Ascending aorta (tissue), 2 donors: ENCODE data around the gene SLC43A1. TPM values are rescaled to one million over a fixed set of nuclear protein-coding genes. Genes with fewer than 3 reads are reported as not detected.

ENCODE experiments used
- DNase-seq, 2 donors: peaks; one replicate each; pipeline ENCODE4 v3.0.0-alpha.2; 2019; ENCODE audit warnings: low spot score in 2 of 2
- H3K27ac ChIP-seq, 2 donors: fragments of 200-600 bp; sonication (generic); one replicate each; pipeline ENCODE4 v1.5.1; 2016 to 2017; ENCODE audit warnings: mild to moderate bottlenecking in 1 of 2
- H3K27me3 ChIP-seq: fragments of 200-600 bp; sonication (generic); one replicate; pipeline ENCODE4 v1.5.1; 2017
- H3K36me3 ChIP-seq, 2 donors: fragments of 200-600 bp; sonication (generic); one replicate each; pipeline ENCODE4 v1.5.1; 2016
- H3K4me1 ChIP-seq, 2 donors: fragments of 200-600 bp; sonication (generic); one replicate each; pipeline ENCODE4 v1.5.1; 2016 to 2017; ENCODE audit warnings: mild to moderate bottlenecking in 1 of 2
- H3K4me3 ChIP-seq, 2 donors: fragments of 200-600 bp; sonication (generic); one replicate each; pipeline ENCODE4 v1.5.1; 2016 to 2017; ENCODE audit warnings: mild to moderate bottlenecking in 1 of 2
- H3K9me3 ChIP-seq, 2 donors: fragments of 200-600 bp; sonication (generic); one replicate each; pipeline ENCODE4 v1.5.1; 2016
- intact Hi-C: fragments of 100-400 bp; cut with DNase I; formaldehyde crosslinking; loops from one replicate; pipeline ENCODE4 v1.15.1; 2023
- total RNA-seq: library from RNA; depleted of rRNA; stranded (reverse); fragments of >200 nt; gene quantifications from one replicate; pipeline ENCODE4 v1.1.0, GENCODE V29; 2016
- TF ChIP-seq, protein P1 (sequence below), 3 experiments: fragments of 200-600 bp in 2 of 3; fragments of 450-650 bp in 1 of 3; sonication (generic) in 2 of 3; IDR thresholded peaks; one replicate each; pipeline ENCODE4 v1.5.1; 2016 to 2019; ENCODE audit warnings: antibody characterized with exemption in 3 of 3, mild to moderate bottlenecking in 1 of 3, moderate library complexity in 1 of 3

The SLC43A1 gene
- total RNA-seq, 1 donor from 2014 or later: 18.4 TPM

DNA sequence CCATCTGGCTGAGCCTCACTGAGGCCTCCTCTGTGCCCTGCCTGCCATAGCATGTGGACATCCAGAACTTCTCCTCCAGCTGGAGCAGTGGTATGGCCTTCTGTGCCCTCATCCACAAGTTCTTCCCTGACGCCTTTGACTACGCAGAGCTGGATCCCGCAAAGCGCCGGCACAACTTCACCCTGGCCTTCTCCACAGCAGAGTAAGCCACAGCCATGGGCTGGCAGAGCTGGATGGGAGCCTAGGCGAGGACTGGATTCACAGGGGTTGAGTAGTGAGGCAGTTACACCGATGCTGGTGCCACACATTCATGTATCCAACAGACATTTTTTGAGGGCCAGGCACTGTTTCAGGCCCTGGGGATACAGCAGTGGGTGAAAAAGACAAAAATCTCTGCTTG lies 30.9 kb upstream of the SLC43A1 start:
- H3K4me3 ChIP-seq: no peak overlapping the region
- no peaks in the 10 kb centered on the region for H3K9me3 ChIP-seq
- TF ChIP-seq, protein P1, sequence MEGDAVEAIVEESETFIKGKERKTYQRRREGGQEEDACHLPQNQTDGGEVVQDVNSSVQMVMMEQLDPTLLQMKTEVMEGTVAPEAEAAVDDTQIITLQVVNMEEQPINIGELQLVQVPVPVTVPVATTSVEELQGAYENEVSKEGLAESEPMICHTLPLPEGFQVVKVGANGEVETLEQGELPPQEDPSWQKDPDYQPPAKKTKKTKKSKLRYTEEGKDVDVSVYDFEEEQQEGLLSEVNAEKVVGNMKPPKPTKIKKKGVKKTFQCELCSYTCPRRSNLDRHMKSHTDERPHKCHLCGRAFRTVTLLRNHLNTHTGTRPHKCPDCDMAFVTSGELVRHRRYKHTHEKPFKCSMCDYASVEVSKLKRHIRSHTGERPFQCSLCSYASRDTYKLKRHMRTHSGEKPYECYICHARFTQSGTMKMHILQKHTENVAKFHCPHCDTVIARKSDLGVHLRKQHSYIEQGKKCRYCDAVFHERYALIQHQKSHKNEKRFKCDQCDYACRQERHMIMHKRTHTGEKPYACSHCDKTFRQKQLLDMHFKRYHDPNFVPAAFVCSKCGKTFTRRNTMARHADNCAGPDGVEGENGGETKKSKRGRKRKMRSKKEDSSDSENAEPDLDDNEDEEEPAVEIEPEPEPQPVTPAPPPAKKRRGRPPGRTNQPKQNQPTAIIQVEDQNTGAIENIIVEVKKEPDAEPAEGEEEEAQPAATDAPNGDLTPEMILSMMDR (IDR thresholded peaks at IDR 0.05): no peak
- H3K27me3 ChIP-seq: no peaks in the 10 kb centered on the region
- intact Hi-C loops: no loop called here
- peaks cover 23 to 28% of the 10 kb centered on the region in 2 donors for H3K36me3 ChIP-seq
- H3K4me1 ChIP-seq: no peaks in the 10 kb centered on the region
- no peak for DNase-seq
- no peak overlapping the region for H3K27ac ChIP-seq

DNA sequence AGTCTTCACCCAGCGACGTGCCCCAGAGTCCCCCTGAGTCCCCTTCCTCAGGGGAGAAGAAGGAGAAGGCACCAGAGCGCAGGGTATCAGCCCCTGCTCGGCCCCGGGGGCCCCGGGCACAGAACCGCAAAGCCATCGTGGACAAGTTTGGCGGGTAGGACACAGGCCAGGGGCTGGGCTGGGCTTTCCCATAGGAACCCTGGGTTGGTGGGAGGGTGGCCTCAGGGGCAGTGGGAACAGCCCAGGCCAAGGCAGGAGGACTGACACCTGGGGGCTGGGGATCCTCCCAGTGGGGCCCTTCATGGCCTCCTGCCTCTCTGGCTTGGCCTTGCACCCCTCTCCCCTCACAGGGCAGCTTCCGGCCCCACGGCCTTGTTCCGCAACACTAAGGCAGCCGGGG lies 30.4 kb upstream of the SLC43A1 start:
- no peak for DNase-seq
- Histone ChIP-seq H3K9me3 (no peaks in the 10 kb centered on the region), H3K4me3 (no peak overlapping the region), H3K4me1 (no peaks in the 10 kb centered on the region), H3K36me3 (peaks cover 17 to 23% of the 10 kb centered on the region in 2 donors), H3K27ac (no peak overlapping the region), H3K27me3 (no peaks in the 10 kb centered on the region)
- TF ChIP-seq, protein P1 (IDR thresholded peaks at IDR 0.05): no peak
- intact Hi-C loops: no loop called here

DNA sequence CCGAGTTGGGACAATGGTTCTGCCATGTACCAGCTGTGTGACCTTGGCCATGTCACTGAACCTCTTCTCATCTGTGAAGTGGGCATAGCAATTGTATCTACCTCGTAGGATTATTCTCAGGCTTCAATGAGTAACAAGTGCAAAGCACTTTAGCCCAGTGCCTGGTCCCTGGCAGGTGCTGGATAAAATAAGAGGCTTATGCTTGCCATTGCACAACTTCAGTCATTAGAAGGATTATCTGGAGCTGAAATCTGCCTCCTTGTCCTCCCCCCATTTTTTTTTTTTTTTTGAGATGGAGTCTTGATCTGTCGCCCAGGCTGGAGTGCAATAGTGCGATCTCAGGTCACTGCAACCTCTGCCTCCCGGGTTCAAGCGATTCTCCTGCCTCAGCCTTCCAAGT lies 29.1 kb upstream of the SLC43A1 start:
- intact Hi-C loops: no loop called here
- H3K27me3 ChIP-seq: no peaks in the 10 kb centered on the region
- H3K36me3 ChIP-seq: peaks cover 6 to 10% of the 10 kb centered on the region in 2 donors
- H3K9me3 ChIP-seq: no peaks in the 10 kb centered on the region
- TF ChIP-seq, protein P1 (IDR thresholded peaks at IDR 0.05): no peak
- no peak overlapping the region for H3K27ac ChIP-seq
- no peak overlapping the region for H3K4me3 ChIP-seq
- DNase-seq: no peak
- no peaks in the 10 kb centered on the region for H3K4me1 ChIP-seq

DNA sequence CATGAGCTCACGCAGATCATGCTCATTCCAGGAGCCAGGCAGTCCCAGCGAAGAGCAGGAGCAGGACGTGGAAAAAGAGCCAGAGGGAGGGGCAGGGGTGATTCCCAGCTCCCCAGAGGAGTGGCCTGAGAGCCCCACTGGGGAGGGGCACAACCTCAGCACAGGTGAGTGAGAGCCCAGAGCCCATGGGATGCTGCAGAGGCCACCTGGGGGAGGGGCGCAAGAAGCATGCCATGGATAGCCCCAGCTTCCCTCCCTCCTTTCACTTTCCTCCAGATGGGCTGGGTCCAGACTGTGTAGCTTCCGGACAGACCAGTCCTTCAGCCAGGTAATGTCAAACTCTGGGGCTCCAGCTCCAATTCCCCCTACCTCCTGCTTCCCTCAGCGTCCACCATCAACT lies 28.1 kb upstream of the SLC43A1 start:
- no peaks in the 10 kb centered on the region for H3K27me3 ChIP-seq
- DNase-seq: no peak
- no peaks in the 10 kb centered on the region for H3K9me3 ChIP-seq
- peaks cover 3 to 5% of the 10 kb centered on the region in 2 donors for H3K36me3 ChIP-seq
- TF ChIP-seq, protein P1 (IDR thresholded peaks at IDR 0.05): no peak
- H3K27ac ChIP-seq: no peak overlapping the region
- H3K4me1 ChIP-seq: no peaks in the 10 kb centered on the region
- intact Hi-C loops: no loop called here
- H3K4me3 ChIP-seq: no peak overlapping the region

DNA sequence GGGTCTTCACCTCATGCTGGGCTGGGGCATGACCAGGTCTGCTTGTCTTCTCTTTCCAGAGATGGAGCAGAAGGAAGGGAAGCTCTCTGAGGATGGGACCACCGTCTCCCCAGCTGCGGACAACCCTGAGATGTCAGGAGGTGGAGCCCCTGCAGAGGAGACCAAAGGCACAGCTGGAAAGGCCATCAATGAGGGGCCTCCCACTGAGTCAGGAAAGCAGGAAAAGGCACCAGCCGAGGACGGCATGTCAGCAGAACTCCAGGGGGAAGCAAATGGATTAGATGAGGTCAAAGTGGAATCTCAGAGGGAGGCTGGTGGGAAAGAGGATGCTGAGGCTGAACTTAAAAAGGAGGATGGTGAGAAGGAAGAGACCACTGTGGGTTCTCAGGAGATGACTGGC lies 27.1 kb upstream of the SLC43A1 start:
- Histone ChIP-seq H3K4me3 (no peak overlapping the region), H3K4me1 (no peaks in the 10 kb centered on the region), H3K9me3 (no peaks in the 10 kb centered on the region), H3K27me3 (no peaks in the 10 kb centered on the region), H3K36me3 (no peaks in the 10 kb centered on the region), H3K27ac (no peak overlapping the region)
- TF ChIP-seq, protein P1 (IDR thresholded peaks at IDR 0.05): no peak
- no peak for DNase-seq
- intact Hi-C loops: no loop called here

DNA sequence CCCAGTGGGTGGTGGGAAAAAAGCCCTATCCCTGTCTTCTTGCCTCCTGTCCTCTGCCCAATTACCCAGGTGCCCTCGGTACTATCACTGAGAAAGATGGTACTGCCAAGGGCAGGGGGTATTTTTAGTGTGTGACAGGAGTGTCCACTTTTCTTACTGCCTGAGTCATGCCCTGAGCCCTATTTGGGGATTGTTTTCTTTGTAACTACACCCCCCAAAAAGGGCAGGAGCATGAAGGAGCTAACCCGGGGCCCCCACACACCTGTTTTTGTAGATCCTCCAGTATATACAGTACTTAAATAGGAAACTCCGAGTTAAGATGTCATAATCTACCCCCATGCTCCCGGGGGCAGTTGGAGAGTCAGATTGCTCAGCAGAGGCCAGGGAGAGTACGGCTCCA lies 25.7 kb upstream of the SLC43A1 start:
- Histone ChIP-seq H3K4me3 (no peak overlapping the region), H3K27ac (no peak overlapping the region), H3K9me3 (no peaks in the 10 kb centered on the region), H3K4me1 (no peaks in the 10 kb centered on the region), H3K36me3 (no peaks in the 10 kb centered on the region), H3K27me3 (no peaks in the 10 kb centered on the region)
- TF ChIP-seq, protein P1 (IDR thresholded peaks at IDR 0.05): no peak
- no peak for DNase-seq
- intact Hi-C loops: no loop called here
